NCI-H82 treated with DMSO at 0.1 percent for 48 hours (cell line): Measurements from ENCODE around the gene SLC22A23.

Experiments used
- DNase-seq: peaks from one replicate; lab custom pipeline; 2025; ENCODE audit not compliant: unreplicated experiment; lab: John Stamatoyannopoulos, UW

Gene SLC22A23

DNA sequence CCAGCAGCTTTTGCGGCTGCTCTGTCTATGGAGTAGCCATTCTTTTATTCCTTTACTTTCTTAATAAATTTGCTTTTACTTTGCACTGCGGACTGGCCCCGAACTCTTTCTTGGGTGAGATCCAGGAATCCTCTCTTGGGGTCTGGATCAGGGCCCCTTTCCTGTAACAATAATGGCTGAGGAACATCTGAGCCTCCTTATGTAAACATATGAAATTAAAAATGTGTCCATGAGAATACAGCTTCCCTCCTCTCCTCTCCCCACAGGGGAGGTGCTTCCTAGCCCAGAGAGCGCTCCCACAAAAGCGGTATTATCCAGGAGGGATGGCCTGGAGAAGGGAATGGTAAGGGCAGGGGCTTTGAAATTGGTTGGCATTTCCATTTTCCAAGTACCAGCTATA lies 117.0 kb downstream of the SLC22A23 start:
- DNase-seq: no peak

- no peak for DNase-seq
These were observed 119.1 kb downstream of the SLC22A23 start for GRCh38 chr6:3337521-3338350.

DNA sequence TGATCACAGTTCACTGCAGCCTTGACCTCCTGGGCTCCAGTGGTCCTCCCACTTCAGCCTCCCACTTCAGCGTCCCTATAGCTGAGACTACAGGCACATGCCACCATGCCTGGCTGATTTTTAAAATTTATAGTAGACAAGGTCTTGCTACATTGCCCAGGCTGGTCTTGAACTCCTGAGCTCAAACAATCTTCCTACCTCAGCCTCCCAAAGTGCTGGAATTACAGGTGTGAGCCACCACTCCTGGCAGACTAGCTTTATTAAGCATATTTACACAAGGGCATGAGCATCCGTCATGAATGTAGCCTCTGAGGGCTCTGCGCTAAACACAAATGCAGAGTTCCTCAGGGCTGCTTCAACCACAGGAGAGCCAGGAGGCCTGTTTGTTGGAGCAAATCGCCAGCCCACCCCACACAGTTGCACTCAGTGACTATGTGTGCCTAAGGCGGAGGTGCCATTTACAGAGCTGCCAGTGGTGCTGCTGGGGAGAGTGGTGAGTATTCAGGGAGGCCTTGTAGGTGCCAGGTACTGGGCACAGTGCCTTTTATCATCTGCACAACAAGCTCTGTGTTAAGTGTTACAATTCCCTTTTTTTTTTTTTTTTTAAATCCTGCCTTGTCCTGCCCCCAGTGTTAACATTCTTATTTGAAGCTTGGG lies 119.9 kb downstream of the SLC22A23 start:
- no peak for DNase-seq

DNA sequence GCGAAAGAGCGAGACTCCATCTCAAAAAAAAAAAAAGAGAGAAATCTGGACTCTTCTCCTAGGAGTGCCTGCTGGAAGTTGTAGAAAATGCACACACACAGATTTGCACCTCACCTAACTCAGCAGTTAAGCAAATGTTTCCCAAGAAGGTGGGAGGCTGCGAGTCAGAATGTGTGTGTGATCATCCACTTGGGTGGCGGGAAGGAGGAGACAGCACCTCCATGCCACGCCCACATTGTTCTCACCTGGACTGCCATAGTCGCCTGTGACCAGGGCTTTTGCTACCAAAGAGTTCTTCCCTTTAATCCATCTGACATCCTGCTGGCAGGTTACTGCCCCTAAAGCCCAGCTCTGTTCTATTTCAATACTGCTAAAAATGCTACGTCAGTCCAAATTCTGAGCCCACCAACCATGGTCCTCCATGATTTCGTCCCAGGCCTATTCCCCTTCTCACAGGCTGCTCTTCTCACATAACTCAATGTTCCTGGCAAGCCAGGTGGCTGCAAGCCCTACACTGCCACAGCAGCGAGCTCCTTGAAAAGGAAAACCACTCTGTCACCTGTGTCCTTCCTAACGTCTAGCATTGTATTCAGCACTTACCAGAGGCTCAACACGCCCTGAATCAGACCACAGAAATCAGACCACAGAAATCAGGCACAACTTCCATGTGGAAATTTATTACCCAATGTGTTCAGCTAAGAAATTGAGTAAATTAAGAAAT lies 120.6 kb downstream of the SLC22A23 start:
- no peak for DNase-seq

DNA sequence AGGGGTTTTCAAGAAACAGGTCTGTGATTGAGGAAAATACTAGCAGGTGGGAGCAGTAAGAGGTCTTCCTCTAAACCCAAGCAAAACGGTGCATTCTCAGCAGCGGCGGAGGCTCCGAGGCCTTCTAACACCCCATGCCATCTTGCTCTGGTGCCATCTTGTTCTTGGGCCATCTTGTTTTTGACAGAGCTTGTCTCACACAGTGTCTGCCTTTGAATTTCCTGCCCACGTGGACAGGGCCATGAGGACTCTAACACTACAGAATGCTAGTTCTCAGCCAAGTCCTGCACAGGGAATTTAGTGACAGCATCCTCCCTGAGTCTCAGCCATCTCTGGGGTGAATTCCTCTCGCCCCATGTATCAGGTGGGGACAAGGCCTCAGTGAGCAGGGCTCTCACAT lies 121.7 kb downstream of the SLC22A23 start:
- no peak for DNase-seq

DNA sequence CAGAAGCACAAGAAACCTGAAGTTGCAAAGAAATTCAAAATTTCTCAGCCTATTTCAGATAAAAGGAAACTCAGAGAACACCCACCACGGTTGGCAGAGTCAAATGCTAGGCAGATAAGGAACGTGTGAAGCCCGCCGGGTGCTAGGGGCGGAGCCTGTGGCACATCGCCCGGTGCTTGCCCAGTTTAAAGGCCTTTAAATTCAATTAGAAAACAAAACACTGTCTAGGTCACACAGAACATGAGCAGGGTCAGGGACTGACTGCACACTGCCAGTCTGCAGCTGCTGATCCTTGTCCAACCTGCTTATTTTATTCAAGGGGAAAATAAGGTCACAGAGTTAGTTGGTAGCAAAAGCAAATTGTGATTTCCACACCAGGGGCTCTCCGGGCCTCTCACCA lies 122.3 kb downstream of the SLC22A23 start:
- DNase-seq: peak; percentile 79

DNA sequence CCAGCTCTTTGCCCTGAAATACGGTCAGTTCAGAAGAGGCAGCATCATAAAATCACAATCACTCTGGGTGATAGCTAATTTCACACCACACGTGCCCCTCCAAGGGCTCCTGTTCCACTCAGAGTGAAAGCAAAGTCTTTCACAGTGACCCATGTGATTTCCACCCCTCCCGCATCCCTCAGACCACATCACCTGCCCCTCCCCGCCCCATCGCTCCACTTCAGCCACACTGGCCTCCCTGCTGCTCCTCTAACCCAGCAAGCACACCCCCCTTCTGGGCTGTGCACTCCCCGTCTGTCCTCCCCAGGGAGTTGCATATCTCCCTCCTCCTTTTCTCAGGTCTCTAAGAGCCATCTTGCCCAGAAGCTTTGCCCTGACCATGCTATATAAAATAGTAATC lies 123.6 kb downstream of the SLC22A23 start:
- peak; percentile 52 for DNase-seq

- DNase-seq: no peak
These were observed 124.9 kb downstream of the SLC22A23 start for GRCh38 chr6:3331971-3332370.

DNA sequence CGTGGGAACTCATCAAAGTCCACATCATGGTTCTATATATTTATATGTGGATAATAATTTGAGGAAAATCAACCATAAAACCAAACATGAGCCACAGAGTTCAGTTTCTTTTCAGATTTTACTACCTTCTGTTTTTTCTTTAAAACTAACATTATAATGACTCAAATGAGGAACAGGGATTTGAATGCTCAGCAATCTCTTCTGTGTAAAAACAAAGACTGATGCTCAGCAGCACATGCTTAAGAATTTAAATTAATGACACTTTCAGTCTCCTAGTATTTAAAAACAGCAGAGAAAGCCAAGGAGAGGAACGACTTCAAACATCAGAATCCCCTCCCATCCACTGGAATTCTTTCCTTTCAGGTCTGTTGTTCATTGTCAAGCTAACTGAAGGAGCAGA lies 125.4 kb downstream of the SLC22A23 start:
- DNase-seq: no peak

- no peak for DNase-seq
These were observed 126.7 kb downstream of the SLC22A23 start for GRCh38 chr6:3330199-3330598.

- DNase-seq: no peak
These were observed 127.3 kb downstream of the SLC22A23 start for GRCh38 chr6:3329393-3330051.

GRCh38 chr6:3328796-3329195 lies 128.1 kb downstream of the SLC22A23 start:
- no peak for DNase-seq

DNA sequence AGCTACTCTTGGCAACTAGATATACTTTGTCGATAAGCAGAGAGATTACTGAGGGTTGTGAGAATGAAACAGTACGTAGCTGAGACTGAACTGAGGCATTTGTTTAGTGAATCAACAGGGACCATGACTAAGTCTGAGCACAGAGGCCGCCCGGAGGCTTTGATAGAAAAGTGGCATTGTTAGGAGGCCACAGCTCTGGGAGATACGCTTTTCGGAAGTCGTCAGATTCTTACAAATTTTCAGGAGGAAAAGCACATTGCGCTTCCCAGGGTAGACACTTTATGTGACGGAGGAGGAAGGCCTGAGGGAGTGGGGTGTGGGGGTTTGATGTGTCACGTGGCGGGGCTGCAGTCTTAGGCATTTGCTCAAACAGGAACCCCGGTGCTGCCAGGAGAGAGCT lies 128.7 kb downstream of the SLC22A23 start:
- no peak for DNase-seq

GRCh38 chr6:3327403-3327802 lies 129.4 kb downstream of the SLC22A23 start:
- no peak for DNase-seq

- DNase-seq: no peak
These were observed 129.9 kb downstream of the SLC22A23 start for GRCh38 chr6:3326981-3327380.

GRCh38 chr6:3326184-3326971 lies 130.5 kb downstream of the SLC22A23 start:
- no peak for DNase-seq

DNA sequence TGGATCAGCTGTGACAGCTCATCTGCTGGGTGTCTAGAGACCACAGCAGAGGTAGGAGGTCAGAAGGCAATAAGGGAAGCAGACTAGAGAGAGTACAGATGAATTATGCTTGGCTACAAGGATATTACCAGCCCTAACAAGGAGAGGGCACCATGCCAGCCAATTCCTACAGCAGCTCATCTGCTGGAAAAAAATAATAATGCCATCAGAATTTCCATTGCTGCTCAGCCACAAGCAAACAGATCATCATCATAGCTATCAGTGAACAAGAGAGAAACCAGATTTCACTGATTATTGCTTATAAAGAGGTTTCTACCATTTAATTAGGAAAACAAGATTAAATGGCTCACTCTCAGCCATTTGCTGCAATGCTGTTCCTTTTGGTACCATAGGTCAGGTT lies 131.6 kb downstream of the SLC22A23 start:
- no peak for DNase-seq

GRCh38 chr6:3324262-3324942 lies 132.4 kb downstream of the SLC22A23 start:
- DNase-seq: no peak

DNA sequence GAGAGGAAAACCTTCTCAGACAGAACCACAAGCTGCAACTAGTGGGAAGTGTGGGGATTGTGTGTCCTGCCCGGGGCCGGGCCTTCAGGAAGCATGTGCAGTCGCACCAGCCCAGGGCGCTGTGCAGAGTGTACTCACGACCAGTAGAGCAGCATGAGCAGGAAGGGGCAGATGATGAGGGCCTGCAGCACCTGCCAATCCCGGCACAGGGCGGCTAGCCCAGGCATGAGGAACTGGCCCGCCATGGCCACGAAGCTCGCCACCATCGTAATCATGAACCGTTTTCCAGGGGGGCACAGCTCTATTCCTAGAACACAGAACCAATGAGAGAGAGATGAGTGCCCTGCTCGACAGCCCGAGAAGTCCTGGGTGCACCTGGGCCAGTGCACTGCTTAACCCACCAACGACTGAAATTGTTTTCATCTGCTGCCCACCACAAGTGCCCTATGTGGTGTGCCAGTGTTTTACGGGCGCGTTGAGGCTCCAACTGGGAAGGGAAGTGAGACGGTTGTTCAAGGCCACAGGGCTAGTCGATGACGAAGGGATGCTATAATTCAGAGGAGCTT lies 133.1 kb downstream of the SLC22A23 start:
- DNase-seq: no peak

DNA sequence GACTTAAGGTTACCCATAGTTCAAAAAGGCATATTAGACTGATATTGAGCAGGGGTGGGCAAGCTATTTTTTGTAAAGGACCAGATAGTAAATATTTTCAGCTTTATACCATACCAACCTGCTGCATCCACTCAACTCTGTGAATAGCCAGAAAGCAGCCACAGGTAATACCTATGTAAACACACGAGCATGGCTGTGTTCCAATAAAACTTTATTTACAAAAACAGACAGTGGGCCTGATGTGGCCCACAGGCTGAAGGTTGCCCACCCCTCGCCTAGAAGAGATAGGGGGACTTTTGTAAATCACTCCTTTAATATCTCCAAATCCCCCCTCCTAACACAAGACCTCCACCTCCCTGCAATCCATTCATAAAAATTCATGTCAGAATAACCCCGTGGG lies 133.7 kb downstream of the SLC22A23 start:
- DNase-seq: no peak
